Esophagus mucosa (tissue), 1 donor: ENCODE results near the gene HSP90AB1. TPM values are rescaled to one million over a fixed set of nuclear protein-coding genes. Genes with fewer than 3 reads are reported as not detected.

Experiments
- ATAC-seq: fragments of 200-7000 bp; cut with Tn5 transposase; one replicate; pipeline ENCODE4 v1.9.1; 2020
- total RNA-seq: library from RNA; stranded (reverse); gene quantifications from one replicate; pipeline ENCODE4 v1.2.4, GENCODE V29; 2023
- donor health status: DM: yes; HTN: yes; CAD: no.

The HSP90AB1 gene
- total RNA-seq, 1 donor from 2014 or later, result 412 TPM

GRCh38 chr6:44269178-44269920, 22.4 kb downstream of the HSP90AB1 start:
- ATAC-seq, result no peak

- no peak for ATAC-seq
Observed at GRCh38 chr6:44269921-44270525, 23.1 kb downstream of the HSP90AB1 start, which contains the start of gene TMEM151B. Gene TMEM151B (plus strand): TSS chr6:44270450. CDS start chr6:44270743, 293 bp downstream.

GRCh38 chr6:44270526-44271405, 23.9 kb downstream of the HSP90AB1 start:
- no peak for ATAC-seq

GRCh38 chr6:44271406-44271723, 24.5 kb downstream of the HSP90AB1 start:
- no peak for ATAC-seq

- ATAC-seq, result no peak
Observed at GRCh38 chr6:44271914-44272313, 25.0 kb downstream of the HSP90AB1 start.

- ATAC-seq, result no peak
Observed at GRCh38 chr6:44272529-44272928, 25.6 kb downstream of the HSP90AB1 start.

GRCh38 chr6:44272999-44273566, 26.2 kb downstream of the HSP90AB1 start:
- ATAC-seq, result no peak

- ATAC-seq, result no peak
Observed at GRCh38 chr6:44273617-44274016, 26.7 kb downstream of the HSP90AB1 start.

- ATAC-seq, result no peak
Observed at GRCh38 chr6:44275271-44275748, 28.4 kb downstream of the HSP90AB1 start.

- ATAC-seq, result peak; percentile 48
Observed at GRCh38 chr6:44275749-44276648, 29.1 kb downstream of the HSP90AB1 start.

GRCh38 chr6:44276667-44277640, 30.1 kb downstream of the HSP90AB1 start:
- no peak for ATAC-seq

GRCh38 chr6:44277763-44278162, 30.9 kb downstream of the HSP90AB1 start:
- no peak for ATAC-seq

- ATAC-seq, result no peak
Observed at GRCh38 chr6:44278315-44278714, 31.4 kb downstream of the HSP90AB1 start.

- no peak for ATAC-seq
Observed at GRCh38 chr6:44278774-44279697, 32.1 kb downstream of the HSP90AB1 start.

GRCh38 chr6:44284121-44284520, 37.2 kb downstream of the HSP90AB1 start:
- ATAC-seq, result no peak

GRCh38 chr6:44284867-44285266, 38.0 kb downstream of the HSP90AB1 start:
- ATAC-seq, result no peak

- no peak for ATAC-seq
Observed at GRCh38 chr6:44285552-44286284, 38.8 kb downstream of the HSP90AB1 start.

GRCh38 chr6:44286285-44286565, 39.3 kb downstream of the HSP90AB1 start:
- no peak for ATAC-seq

GRCh38 chr6:44286747-44287146, 39.8 kb downstream of the HSP90AB1 start:
- ATAC-seq, result no peak
